Measurements from ENCODE around the gene PGP. TPM values are rescaled to one million over a fixed set of nuclear protein-coding genes. Genes with fewer than 3 reads are reported as not detected.

The PGP gene
- total and polyA plus RNA-seq, 10 of the 15 experiments (the other 5 are each of a cell fraction or from before 2014, with no cell fraction given), result 0.42 to 28.0 (median 12.1) TPM

- no peak overlapping the region for H3K9ac ChIP-seq (ENCODE audit: control insufficient read depth, insufficient read depth, low read length)
- 89% methylated on average over 8 of the region's 18 CpGs for WGBS (ENCODE audit: insufficient coverage, insufficient replicate concordance, low lambda C conversion rate, missing lambda C conversion rate)
- POLR2A ChIA-PET, result no interaction called here
- ATAC-seq (no peak), FAIRE-seq (no peak), DNase-seq (ENCODE audit: low read depth, low spot score) (no peak)
- no peak overlapping the region for H3K4me3 ChIP-seq
- no peaks in the 10 kb centered on the region for H3K4me1 ChIP-seq (ENCODE audit: control insufficient read depth, insufficient read depth, low read length)
- H4K20me1 ChIP-seq (ENCODE audit: control insufficient read depth, insufficient read depth), result no peaks in the 10 kb centered on the region
- no peaks in the 10 kb centered on the region for H3K79me2 ChIP-seq (ENCODE audit: control insufficient read depth, insufficient read depth, low read length)
- no TSS peak for BruUV-seq (replicated peaks)
- peaks cover 0 to 34% of the 10 kb centered on the region in 2 experiments; a peak in 3 of 4 replicates for H3K36me3 ChIP-seq (ENCODE audit: control insufficient read depth in 2 of 2, insufficient read depth in 2 of 2, low read length in 1 of 2)
- SMC1A ChIA-PET (ENCODE audit: uncharacterized antibody, unreplicated experiment), result no interaction called here
- H3K27ac ChIP-seq (ENCODE audit: control insufficient read depth, insufficient read depth), result no peak overlapping the region
- no peaks in the 10 kb centered on the region for H3K27me3 ChIP-seq (replicated peaks in 1 of 2; ENCODE audit: control insufficient read depth in 2 of 2, insufficient read depth in 2 of 2, low read length in 1 of 2)
- intact Hi-C loops (cut with micrococcal nuclease; ENCODE audit: unreplicated experiment), result no loop called here
- in situ Hi-C loops (cut with MboI), result no loop called here
- CTCF ChIA-PET, result no interaction called here
- H3K4me2 ChIP-seq (ENCODE audit: control insufficient read depth, insufficient read depth), result no peak overlapping the region
- H3K9me3 ChIP-seq (replicated peaks; ENCODE audit: control insufficient read depth, insufficient read depth, low read length), result no peaks in the 10 kb centered on the region
- RAD21 ChIA-PET (ENCODE audit: unreplicated experiment), result interaction anchor here (0.7 kb wide), 1 partner anchor 368 kb away, joined by 4 read pairs; no protein-coding TSS in a partner anchor
- H2AFZ ChIP-seq (ENCODE audit: control insufficient read depth, low read depth, low read length), result no peak overlapping the region
- TF ChIP-seq JUND (IDR thresholded peaks at IDR 0.05; ENCODE audit: low read depth, low read length), result no peak
- no peak for TF ChIP-seq SREBF2 (IDR thresholded peaks at IDR 0.05; ENCODE audit: low read length)
- no peak for TF ChIP-seq POLR2A (IDR thresholded peaks at IDR 0.05; ENCODE audit: low read depth, low read length)
- no peak for TF ChIP-seq STAT1 (conservative IDR thresholded peaks at IDR 0.05)
- TF ChIP-seq EGR1 (IDR thresholded peaks at IDR 0.05; ENCODE audit: borderline replicate concordance in 1 of 2, low read depth in 2 of 2, low read length in 2 of 2), result no peak
- no peak for TF ChIP-seq E2F8 (IDR thresholded peaks at IDR 0.05; ENCODE audit: low read depth, partially characterized antibody)
- no peak for TF ChIP-seq CHD4 (IDR thresholded peaks at IDR 0.05)
- no peak for TF ChIP-seq IKZF1 (conservative IDR thresholded peaks at IDR 0.05)
- TF ChIP-seq ELK1 (IDR thresholded peaks at IDR 0.05; ENCODE audit: low read depth, low read length), result no peak
Observed at GRCh38 chr16:2234813-2235170, 20.2 kb upstream of the PGP start.
